ES-I3 (cell line): ENCODE results near the gene SLC24A1.
"Not testable (repeated sequence)": the region's sequence is repeated elsewhere in the genome, so short reads cannot be mapped to it uniquely, and the experiment has no call there.

Source experiments
- H3K36me3 ChIP-seq: 2 replicates; pipeline ENCODE4 v1.6.1; 2013; ENCODE audit warnings: mild to moderate bottlenecking, low read length, control low read depth, moderate library complexity; ENCODE audit not compliant: insufficient read depth
- H3K4me1 ChIP-seq: 2 replicates; pipeline ENCODE4 v1.6.1; 2013; ENCODE audit warnings: mild to moderate bottlenecking, control low read depth, low read length; ENCODE audit not compliant: insufficient read depth
- H3K9ac ChIP-seq: 2 replicates; pipeline ENCODE4 v1.6.1; 2013; ENCODE audit warnings: low read depth, mild to moderate bottlenecking, low read length, moderate library complexity
- H3K9me3 ChIP-seq: 2 replicates; pipeline ENCODE4 v1.6.1; 2013; ENCODE audit warnings: mild to moderate bottlenecking, low read length, moderate library complexity; ENCODE audit not compliant: control insufficient read depth, insufficient read depth

Gene SLC24A1

DNA sequence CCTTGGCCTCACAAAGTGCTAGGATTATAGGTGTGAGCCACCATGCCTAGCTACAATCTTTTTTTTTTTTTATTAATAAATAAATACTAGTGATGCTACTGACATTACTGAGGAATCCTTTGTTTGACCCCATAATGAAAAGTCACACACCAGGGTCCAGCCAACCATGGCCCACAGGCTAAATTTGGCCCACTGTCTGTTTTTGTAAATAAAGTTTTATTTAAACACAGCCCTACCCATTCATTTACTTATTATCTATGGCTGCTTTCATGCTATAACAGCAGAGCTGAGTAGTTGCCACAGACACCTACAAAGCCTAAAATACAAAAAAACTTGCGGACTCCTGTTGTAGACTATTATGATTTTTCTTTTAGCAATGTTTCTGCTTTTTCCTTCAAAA is 18.2 kb upstream of the SLC24A1 start:
- H3K4me1 ChIP-seq: no peaks in the 10 kb centered on the region
- H3K9ac ChIP-seq: no peak overlapping the region
- no peaks in the 10 kb centered on the region for H3K9me3 ChIP-seq
- H3K36me3 ChIP-seq: no peaks in the 10 kb centered on the region; the same call in 1 of the 2 replicates

DNA sequence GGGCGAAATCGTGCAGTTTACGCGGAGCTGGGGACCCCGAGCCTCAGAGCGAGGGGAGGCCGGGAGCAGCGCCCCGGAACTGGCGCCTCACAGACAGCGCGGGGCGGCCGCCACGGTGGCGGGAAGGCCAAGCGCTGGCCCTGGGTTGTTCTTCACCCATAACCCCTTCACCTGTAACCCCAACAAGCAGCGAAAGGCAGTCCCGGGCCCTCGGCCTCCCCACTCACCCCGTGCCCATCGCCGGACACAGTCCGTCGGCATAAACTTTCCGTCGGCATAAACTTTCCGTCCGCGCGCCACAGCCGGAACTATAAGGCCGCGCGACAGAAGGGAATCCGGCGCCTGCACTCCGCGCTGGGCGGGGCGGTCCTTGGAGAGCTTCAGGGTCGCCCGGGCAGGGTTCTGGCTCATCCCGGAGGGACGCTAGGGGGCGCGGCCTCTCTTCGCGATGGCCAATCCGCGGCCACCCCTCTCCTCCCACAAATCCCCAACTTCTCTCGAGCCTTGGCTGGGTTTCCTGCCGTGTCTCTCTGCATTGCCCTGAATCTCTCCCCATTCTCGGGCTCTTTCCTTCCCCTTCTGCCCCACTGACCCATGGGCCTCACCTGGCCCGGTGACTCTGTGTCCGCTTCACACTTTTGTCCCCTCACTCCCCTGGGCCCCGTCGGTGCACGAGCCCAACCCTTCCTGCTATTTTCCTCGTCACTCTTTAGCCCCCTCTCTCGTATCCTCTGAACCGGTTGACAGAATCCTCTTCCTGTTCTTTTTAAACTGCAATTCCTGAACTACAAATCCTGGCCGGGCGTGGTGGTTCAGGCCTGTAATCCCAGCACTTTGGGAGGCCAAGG is 10.6 kb upstream of the SLC24A1 start, which contains the start of gene INTS14:
Gene INTS14, minus strand, starts transcription at position 261 of the 848 bp plus-strand sequence. CDS start 3,751 bp downstream, outside the sequence.
- peaks cover 15% of the 10 kb centered on the region for H3K4me1 ChIP-seq
- H3K36me3 ChIP-seq: no peaks in the 10 kb centered on the region
- H3K9ac ChIP-seq: peak within 1 kb of the TSS; percentile 95
- no peaks in the 10 kb centered on the region for H3K9me3 ChIP-seq

DNA sequence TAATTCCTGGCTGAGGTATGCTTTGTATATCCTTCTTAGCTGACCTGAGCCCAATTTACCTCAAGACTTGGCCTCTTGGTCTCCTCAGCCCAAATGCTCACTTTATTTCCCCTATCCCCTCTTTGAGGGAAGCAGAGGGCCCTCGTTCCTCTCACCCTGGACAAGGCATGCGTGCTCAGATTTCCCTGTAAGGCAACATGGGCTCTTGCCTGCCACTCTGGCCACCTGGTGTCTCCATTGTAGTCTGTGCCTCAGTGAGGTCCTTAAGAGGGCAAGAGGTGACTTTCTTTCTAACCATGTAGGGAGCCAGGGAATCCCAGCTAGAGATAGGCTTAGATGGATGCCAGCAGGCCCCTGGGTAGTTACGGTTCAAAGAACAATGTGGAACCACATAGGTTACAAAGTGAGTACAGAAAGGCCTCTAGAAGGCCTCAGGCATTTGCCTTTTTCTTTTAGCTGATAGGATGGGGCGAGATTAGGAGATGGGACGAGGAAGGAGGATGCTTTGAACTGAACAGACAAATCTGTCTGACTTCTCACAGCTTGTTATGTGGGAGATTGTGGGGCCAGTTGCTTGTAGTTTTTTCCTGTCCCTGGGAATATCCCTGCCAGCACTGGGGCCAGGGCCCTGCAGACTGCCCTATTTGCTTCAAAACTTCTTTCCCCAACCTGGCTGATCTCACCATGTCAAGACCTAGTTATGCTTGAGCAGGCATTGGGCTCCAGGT is 9.7 kb upstream of the SLC24A1 start:
- Histone ChIP-seq H3K9ac (peak overlapping the region; percentile 95), H3K36me3 (no peaks in the 10 kb centered on the region), H3K9me3 (no peaks in the 10 kb centered on the region), H3K4me1 (peaks cover 15% of the 10 kb centered on the region)

DNA sequence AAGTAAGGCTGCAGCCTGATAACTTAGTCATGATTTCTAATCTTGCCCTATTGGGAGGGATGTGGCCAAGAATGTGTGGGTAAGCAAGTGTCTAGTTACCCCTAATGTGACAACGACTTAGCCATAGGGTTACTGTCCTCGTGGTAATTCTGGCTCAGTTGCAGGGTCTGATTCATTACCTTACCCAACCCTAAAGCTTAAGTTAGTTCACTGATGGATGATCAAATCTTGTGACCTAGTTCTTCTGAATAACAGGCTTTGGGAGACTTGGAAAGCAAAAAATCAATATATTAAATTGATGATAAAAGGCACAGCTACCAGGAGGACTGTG is 9.2 kb upstream of the SLC24A1 start:
- H3K9ac ChIP-seq: no peak overlapping the region
- H3K9me3 ChIP-seq: no peaks in the 10 kb centered on the region
- H3K36me3 ChIP-seq: no peaks in the 10 kb centered on the region
- peaks cover 15% of the 10 kb centered on the region for H3K4me1 ChIP-seq

DNA sequence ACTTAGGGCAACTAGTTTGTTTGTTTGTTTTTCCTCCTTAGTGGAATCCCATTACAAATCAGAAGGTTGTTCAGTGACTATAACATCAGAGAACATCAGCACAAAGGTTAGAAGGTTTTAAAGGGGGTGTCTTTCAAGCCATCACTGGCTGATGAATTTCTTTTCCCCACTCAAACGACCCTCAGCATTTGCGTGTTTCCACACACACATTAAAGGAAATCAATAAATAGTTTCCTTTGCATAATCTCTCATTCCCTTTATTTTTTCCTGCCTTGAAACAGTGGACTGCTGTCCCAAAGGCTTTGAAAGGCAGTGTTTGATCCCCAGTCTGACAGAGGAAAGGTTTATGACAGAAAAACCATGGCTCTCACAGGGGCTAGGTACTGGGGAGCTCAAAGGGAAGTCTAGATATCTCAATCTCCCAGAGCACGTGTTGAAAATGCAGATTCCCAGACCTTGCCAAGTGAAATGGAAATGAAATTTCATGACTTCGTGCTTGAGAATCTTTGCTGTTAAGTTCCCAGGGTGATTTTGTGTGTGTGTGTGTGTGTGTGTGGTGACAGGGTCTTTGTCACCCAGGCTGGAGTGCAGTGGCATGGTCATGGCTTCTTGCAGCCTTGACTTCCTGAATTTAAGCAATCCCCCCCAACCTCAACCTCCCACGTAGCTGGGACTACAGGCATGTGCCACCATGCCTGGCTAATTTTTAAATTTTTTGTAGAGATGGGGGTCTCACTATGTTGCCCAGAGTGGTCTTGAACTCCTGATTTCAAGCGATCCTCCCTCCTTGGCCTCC is 8.6 kb upstream of the SLC24A1 start:
- Histone ChIP-seq H3K9ac (no peak overlapping the region), H3K36me3 (no peaks in the 10 kb centered on the region), H3K4me1 (peaks cover 15% of the 10 kb centered on the region)

DNA sequence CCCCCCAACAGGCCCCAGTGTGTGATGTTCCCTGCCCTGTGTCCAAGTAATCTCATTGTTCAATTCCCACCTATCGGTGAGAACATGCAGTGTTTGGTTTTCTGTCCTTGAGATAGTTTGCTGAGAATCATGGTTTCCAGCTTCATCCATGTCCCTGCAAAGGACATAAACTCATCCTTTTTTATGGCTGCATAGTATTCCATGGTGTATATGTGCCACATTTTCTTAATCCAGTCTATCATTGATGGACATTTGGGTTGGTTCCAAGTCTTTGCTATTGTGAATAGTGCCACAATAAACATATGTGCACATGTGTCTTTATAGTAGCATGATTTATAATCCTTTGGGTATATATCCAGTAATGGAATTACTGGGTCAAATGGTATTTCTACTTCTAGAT is 5.9 kb upstream of the SLC24A1 start:
- not testable (repeated sequence) for H3K9ac ChIP-seq, H3K36me3 ChIP-seq, H3K9me3 ChIP-seq
- H3K4me1 ChIP-seq: peaks cover 22% of the 10 kb centered on the region

More for the DNA sequence above, 8.6 kb upstream of the SLC24A1 start:
- H3K9me3 ChIP-seq: no peaks in the 10 kb centered on the region

DNA sequence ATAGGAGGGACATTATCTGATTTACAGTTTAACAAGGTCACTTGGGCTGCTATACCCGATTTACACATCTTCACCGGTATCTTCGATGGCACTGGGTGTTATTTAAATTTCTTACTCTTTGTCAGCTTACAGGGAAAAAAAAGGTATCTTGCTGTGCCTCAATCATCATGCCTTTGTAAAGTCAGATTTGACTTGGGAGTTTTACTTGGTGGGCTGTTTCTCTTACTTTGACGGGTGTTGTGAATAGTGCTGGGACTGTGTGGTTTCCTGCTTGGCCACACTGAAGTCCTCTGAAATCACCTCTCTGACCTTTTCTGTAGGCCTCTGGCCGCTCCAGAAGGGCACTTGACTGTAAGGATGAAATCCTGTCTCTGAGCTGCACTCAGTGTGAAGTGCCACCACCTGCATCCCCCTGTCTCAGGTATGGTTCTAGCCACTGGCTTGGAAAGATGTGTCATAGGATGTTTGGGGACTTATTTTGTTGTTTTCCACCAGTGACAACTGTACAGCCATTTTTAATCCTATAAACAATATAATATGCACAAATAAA is 3.1 kb upstream of the SLC24A1 start:
- Histone ChIP-seq H3K4me1 (peaks cover 10% of the 10 kb centered on the region; the same call in 1 of the 2 replicates), H3K9me3 (no peaks in the 10 kb centered on the region), H3K36me3 (no peaks in the 10 kb centered on the region), H3K9ac (no peak overlapping the region)

DNA sequence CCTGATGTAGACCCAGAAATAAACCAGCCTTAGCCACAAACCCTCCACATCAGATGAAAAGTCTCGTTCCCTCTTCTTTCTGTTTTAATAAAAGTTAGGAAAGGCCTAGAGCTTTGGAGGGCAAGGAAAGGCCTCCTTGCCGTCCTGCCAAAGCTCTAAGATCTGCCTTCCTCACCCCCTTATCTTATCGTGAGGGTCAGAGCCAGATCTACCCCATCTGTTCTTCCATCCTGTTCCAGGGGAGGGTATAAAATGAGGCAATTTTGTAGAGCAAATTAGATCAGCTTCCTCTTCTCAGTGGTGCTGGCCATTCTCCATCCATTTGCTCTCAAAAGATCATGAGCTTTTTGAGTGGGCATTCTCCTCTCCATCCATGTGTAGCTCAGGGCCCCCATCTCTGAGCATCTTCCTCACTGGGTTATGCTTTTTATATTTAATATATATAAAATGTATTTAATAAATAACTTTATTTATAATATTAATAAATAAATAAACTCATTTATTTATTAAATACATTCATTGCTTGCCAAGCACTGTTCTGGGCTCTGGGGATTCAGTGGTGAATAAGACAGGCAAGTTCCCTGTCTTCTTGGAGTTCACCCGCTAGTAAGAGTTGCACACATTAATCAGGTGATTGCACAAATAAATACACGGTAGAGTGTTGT is 2.0 kb upstream of the SLC24A1 start:
- Histone ChIP-seq H3K9ac (no peak overlapping the region), H3K36me3 (no peaks in the 10 kb centered on the region), H3K4me1 (peaks cover 10% of the 10 kb centered on the region; the same call in 1 of the 2 replicates), H3K9me3 (no peaks in the 10 kb centered on the region)

DNA sequence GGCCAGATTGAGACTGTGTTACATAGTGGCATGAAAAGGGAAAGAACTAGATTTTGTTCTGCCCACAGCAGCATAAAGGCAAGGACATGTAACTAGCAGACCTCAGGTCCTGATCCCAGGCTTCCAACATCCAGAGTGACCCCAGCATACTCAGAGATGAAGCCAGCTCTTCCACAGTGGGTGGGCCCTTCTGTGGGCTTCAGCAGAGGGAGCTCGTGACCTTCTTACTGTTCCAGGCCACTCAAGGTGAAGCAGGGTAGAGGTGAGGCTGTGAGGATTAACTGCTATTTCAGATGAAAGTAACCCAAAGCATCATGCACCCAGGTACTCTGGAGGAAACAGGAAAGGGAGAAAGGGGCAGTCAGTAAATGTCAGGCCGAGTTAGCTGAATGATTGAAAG is 905 bp upstream of the SLC24A1 start:
- Histone ChIP-seq H3K9ac (no peak overlapping the region), H3K4me1 (peaks cover 10% of the 10 kb centered on the region; the same call in 1 of the 2 replicates), H3K9me3 (no peaks in the 10 kb centered on the region), H3K36me3 (no peaks in the 10 kb centered on the region)

DNA sequence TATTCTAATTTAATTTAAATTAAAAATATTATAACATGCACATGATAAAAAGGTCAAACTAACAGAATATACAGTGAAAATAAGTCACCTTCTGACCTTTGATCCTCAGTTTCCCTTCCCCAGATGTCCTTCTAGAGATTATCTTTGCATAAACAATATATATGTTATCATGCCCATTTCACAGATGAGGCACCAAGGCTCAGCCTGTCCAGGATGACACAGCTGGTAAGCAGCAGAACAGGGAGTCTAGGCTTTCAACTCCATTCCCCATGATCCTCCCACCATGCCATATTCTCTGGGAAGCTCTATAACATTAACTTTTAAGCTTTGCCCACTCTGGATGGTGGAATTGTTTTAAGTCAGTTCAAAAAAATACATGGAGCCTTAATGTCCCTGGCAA is 1.4 kb downstream of the SLC24A1 start:
- H3K4me1 ChIP-seq: peaks cover 10% of the 10 kb centered on the region; the same call in 1 of the 2 replicates
- H3K36me3 ChIP-seq: no peaks in the 10 kb centered on the region
- no peak overlapping the region for H3K9ac ChIP-seq
- no peaks in the 10 kb centered on the region for H3K9me3 ChIP-seq

DNA sequence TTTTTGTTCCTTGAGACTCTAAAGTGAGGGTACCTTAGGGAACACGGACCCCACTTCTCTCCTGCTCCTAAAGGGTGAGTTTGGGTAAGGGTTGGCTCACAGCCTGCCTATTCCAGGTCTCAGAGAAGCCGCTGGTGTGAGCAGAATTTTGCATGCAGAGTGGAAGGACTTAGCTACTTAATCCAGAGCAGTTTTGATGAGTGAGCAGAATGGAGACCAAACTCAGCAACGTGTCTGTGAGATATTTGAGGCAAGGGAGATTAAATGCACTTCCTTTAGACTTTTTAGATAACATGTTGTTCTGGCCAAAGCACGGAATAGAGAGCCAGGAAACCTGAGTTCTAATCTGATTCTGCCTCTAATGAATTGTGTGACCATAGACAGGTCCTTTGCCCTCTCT is 5.1 kb downstream of the SLC24A1 start:
- no peaks in the 10 kb centered on the region for H3K9me3 ChIP-seq
- H3K36me3 ChIP-seq: no peaks in the 10 kb centered on the region
- no peak overlapping the region for H3K9ac ChIP-seq
- 0 out of 2 replicates have a peak, but pooled peaks cover 4% of the 10 kb centered on the region for H3K4me1 ChIP-seq

DNA sequence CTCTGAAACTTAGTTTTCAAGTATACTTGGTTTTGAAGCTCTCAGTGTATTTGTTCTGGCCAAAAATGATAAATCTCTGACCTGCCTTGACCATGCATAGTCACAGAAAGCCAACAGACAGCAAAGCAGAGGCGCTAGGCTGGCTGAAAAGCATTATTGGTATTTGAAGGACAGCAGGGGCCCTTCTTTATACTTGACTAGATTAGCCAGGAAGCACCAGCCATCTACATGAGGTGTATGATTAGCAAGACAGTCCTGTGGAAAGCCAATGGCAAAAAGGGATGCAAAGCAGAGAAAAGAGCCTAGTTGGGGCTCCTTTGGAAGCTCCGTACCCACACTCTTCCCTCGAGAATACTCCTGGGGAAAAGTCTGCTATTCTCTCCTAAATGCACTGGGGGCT is 7.8 kb downstream of the SLC24A1 start:
- 0 out of 2 replicates have a peak, but pooled peaks cover 4% of the 10 kb centered on the region for H3K4me1 ChIP-seq
- H3K9me3 ChIP-seq: no peaks in the 10 kb centered on the region
- no peaks in the 10 kb centered on the region for H3K36me3 ChIP-seq
- H3K9ac ChIP-seq: no peak overlapping the region

DNA sequence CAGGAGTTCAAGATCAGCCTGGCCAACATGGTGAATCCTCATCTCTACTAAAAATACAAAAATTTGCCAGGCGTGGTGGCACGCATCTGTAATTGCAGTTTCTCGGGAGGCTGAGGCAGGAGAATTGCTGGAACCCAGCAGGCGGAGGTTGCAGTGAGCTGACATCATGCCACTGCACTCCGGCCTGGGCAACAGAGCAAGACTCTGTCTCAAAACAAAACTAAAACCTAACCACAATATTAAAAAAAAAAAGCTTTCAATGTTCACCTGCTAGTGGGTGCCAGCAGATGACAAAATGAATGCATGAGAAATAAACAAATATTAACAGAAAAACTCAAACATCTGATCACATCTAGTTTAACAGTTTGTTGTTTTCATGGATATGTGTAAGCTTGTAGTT is 9.0 kb downstream of the SLC24A1 start:
- Histone ChIP-seq H3K36me3 (no peaks in the 10 kb centered on the region), H3K9me3 (no peaks in the 10 kb centered on the region), H3K9ac (no peak overlapping the region), H3K4me1 (0 out of 2 replicates have a peak, but pooled peaks cover 4% of the 10 kb centered on the region)
